Pancreas (tissue), 10 donors: ENCODE measurements around the gene ATG9A. TPM values are rescaled to one million over a fixed set of nuclear protein-coding genes. Genes with fewer than 3 reads are reported as not detected.

Experiments
- ATAC-seq, 4 donors: fragments of 200-7000 bp; cut with Tn5 transposase; one replicate each; pipeline versions ENCODE4 v1.8.0 to v1.9.1; 2020; ENCODE audit warnings: mild to moderate bottlenecking in 4 of 4, moderate library complexity in 4 of 4
- DNase-seq, 6 donors: peaks; one replicate each; pipeline ENCODE4 v3.0.0-alpha.2; 2020
- FAIRE-seq: peaks from 2 replicates; lab custom pipeline; 2012; peaks lifted over from hg19 to GRCh38; lab: Jason Lieb, UNC
- H3K27ac ChIP-seq, 4 donors: fragments of 200-600 bp; sonication (generic); 1 replicate in 3 of 4; 2 replicates in 1 of 4; pipeline versions ENCODE4 v1.5.0 to v1.8.0; 2020
- H3K27me3 ChIP-seq, 4 donors: fragments of 200-600 bp; one replicate each; pipeline ENCODE4 v1.8.0; 2021
- H3K36me3 ChIP-seq, 3 donors: fragments of 200-600 bp; sonication (generic) in 1 of 3; one replicate each; pipeline versions ENCODE4 v1.5.0 to v1.8.0; 2020 to 2021
- H3K4me1 ChIP-seq, 3 donors: fragments of 200-600 bp; one replicate each; pipeline ENCODE4 v1.8.0; 2021
- H3K4me3 ChIP-seq, 4 donors: fragments of 200-600 bp; sonication (generic) in 2 of 4; one replicate each; pipeline versions ENCODE4 v1.5.0 to v1.8.0; 2020 to 2021
- H3K9me3 ChIP-seq, 4 donors: fragments of 200-600 bp; one replicate each; pipeline ENCODE4 v1.8.0; 2021
- WGBS, 2 donors: extraction: QIAGEN DNeasy Blood & Tissue Kit; methylation state at CpG; one replicate each; pipeline ENCODE4 v1.1.7; 2013; 5-methylcytosine and 5-hydroxymethylcytosine counted together
- intact Hi-C, 3 donors: fragments of 100-400 bp; cut with DNase I; formaldehyde crosslinking; loops; one replicate each; pipeline versions ENCODE4 v1.11.1 to v1.14.2; 2022
- polyA plus RNA-seq, 2 donors: library from polyadenylated mRNA; stranded (reverse); fragments of 200-250 nt; gene quantifications; one replicate each; pipeline ENCODE4 v1.2.3, GENCODE V29; 2013
- total RNA-seq, 6 donors: library from RNA; stranded (reverse); fragmentation: NEBNext Ultra II Directional in 4 of 6; extraction: Animal tissue kit (Norgen Biotek cat#: 25700) in 4 of 6; gene quantifications; one replicate each; pipeline versions ENCODE4 v1.2.1 to v1.2.4, GENCODE V29; 2021 to 2023
- TF ChIP-seq, protein P1 (sequence below), 4 donors: fragments of 200-600 bp; sonication (generic) in 3 of 4; IDR thresholded peaks; one replicate each; pipeline versions ENCODE4 v1.5.0 to v1.8.0; 2021; ENCODE audit warnings: antibody characterized with exemption in 4 of 4
- donor health status: healthy with polysubstance abuse.
- donor health status: DM: no; HTN: no; CAD: no; lungs with moderate emphysema.
- donor health status: DM: no; HTN: no; CAD: no.
- donor health status: control.
- donor health status: control.
- donor health status: Bipolar disorder and iron deficiency.
- donor health status: DM: yes; HTN: yes; CAD: no.
- donor health status: DM: no; HTN: no; CAD: no.
- donor health status: DM: no; HTN: no; CAD: no.
- donor health status: DM: yes; HTN: yes; CAD: no.

Gene ATG9A
- total and polyA plus RNA-seq, 8 donors, result 12.1 to 25.5 (median 18.5) TPM

DNA sequence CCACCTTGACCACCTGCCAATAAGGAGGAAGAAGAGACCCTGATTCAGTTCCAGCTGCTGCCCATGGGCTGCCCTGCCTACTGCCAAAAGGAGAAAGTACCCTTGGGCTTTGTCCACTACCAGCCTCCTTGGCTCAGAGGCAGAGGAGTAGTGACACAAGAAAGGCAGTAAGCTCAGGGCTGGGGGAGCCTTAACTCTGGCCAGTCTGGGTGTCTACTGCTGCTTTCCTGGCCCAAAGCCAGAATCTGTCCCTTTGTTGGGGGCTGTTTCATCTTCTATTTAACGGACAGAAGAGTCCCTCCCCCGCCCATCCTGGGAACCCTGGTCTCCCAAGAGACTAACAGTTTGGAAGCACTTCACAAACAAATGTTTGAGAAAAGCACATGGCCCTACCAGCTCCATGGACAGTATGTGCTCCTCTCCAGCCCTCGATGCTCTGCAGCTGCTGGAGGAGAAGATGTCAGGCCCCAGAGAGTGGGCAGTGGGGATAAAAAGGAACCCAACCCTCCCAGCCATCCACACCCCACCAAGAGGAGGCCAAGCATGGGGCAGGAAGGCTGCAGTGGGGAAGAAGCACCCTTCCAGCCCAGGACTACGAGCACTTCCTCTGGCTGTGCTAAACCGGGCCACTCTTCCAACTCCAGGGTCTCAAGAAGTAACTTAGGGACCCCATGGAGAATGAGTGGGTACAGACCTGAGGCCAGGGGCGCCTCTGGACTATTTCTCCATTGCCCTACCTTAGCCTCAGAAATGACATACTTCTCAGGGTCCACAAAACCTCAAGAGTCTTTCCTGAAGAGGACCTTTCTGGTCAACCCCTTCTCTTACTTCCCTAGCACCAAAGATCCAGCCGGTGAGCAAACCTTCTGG is 1.2 kb downstream of the ATG9A start:
- intact Hi-C loops, result no loop called here
- H3K4me3 ChIP-seq, result peak overlapping the region; percentile 58 to 89 (median 76)

DNA sequence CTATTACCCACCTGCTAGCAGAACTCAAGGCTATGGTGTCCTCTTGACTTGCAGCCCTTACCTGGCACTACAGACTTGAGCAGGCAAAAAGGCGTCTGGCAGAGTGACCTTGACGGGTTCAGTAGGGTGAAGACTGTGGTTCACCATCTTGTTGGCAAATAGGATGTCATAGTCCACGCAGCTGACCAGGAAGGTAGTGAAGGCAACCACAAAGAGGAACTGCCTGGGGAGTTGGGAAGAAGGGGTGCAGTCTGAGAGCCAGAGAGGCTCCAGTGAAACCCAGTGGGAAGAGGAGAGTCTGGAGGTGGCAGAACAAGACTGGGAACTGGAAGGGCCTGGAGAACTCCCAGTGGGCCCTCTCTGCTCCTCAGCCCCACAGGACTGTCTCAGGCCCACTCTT is 4.1 kb downstream of the ATG9A start:
- peaks cover 11 to 51% (median 33%) of the 10 kb centered on the region in 3 donors for H3K36me3 ChIP-seq
- no peak overlapping the region for H3K27ac ChIP-seq
- no peak overlapping the region for H3K4me3 ChIP-seq
- H3K27me3 ChIP-seq, result no peaks in the 10 kb centered on the region
- ATAC-seq, result no peak
- H3K4me1 ChIP-seq, result peaks cover 8 to 12% (median 11%) of the 10 kb centered on the region in 3 donors
- no peak for DNase-seq
- intact Hi-C loops, result no loop called here
- no peak for FAIRE-seq
- TF ChIP-seq, protein P1, sequence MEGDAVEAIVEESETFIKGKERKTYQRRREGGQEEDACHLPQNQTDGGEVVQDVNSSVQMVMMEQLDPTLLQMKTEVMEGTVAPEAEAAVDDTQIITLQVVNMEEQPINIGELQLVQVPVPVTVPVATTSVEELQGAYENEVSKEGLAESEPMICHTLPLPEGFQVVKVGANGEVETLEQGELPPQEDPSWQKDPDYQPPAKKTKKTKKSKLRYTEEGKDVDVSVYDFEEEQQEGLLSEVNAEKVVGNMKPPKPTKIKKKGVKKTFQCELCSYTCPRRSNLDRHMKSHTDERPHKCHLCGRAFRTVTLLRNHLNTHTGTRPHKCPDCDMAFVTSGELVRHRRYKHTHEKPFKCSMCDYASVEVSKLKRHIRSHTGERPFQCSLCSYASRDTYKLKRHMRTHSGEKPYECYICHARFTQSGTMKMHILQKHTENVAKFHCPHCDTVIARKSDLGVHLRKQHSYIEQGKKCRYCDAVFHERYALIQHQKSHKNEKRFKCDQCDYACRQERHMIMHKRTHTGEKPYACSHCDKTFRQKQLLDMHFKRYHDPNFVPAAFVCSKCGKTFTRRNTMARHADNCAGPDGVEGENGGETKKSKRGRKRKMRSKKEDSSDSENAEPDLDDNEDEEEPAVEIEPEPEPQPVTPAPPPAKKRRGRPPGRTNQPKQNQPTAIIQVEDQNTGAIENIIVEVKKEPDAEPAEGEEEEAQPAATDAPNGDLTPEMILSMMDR (IDR thresholded peaks at IDR 0.05), result no peak
- no peaks in the 10 kb centered on the region for H3K9me3 ChIP-seq
- 84% methylated on average over 3 of the region's 3 CpGs for WGBS, 2 donors

More for the DNA sequence above, 1.2 kb downstream of the ATG9A start:
- Histone ChIP-seq H3K9me3 (no peaks in the 10 kb centered on the region), H3K4me1 (peaks cover 12 to 21% (median 16%) of the 10 kb centered on the region in 3 donors), H3K27me3 (no peaks in the 10 kb centered on the region), H3K27ac (peak overlapping the region in 2 of 4 donors; percentile 91 to 95), H3K36me3 (peaks cover 7 to 40% (median 30%) of the 10 kb centered on the region in 3 donors)
- no peak for ATAC-seq
- FAIRE-seq, result no peak
- no peak for DNase-seq
- TF ChIP-seq, protein P1 (IDR thresholded peaks at IDR 0.05), result no peak
- WGBS, 2 donors, result 34 to 52% methylated on average over 7 of the region's 7 CpGs

DNA sequence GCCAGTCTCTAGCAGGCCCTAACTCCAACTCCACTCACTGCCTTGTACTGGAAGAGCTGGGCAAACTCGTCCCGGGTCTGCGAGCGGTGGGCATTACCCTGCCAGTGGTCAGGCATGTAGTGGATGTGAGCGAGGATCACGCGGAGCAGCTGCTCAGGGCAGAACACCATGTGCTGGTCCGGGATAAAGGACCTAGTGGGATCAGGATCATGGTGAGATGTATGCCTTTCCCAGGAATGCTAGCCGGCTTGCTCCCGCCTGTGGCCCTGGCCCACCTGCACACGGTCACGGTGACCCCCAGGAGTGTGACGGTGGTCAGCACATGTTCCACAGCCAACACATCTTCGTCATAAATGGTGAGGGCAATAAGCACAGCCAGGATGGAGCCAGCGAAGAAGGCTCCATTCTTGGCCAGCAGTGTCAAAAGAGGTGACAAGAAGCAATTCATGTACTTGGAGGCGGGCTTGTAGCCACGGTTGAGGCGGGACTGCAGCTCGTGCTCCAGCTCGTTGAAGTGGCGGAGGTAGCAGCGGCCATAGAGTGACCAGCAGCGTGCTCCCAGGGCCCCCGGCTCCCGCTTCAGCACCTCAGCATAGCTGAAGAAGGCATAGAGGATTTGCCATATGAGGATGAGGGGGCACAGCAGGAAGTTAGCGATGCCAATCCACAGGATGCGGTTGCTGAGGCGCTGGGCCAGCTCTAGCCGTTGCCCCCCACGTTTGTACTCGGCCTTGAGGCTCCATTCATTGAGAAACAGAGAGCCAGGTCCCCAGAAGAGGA is 5.4 kb downstream of the ATG9A start:
- intact Hi-C loops, result no loop called here
- TF ChIP-seq, protein P1 (IDR thresholded peaks at IDR 0.05), result no peak
- Histone ChIP-seq H3K36me3 (peaks cover 11 to 58% (median 33%) of the 10 kb centered on the region in 3 donors), H3K4me3 (no peak overlapping the region), H3K9me3 (no peaks in the 10 kb centered on the region), H3K4me1 (peaks cover 15 to 18% (median 15%) of the 10 kb centered on the region in 3 donors), H3K27ac (no peak overlapping the region), H3K27me3 (no peaks in the 10 kb centered on the region)
- DNase-seq, result no peak
- ATAC-seq, result no peak
- FAIRE-seq, result no peak
- 92% methylated on average over 31 of the region's 31 CpGs for WGBS, 2 donors

GRCh38 chr2:219221957-219222518 is 7.4 kb downstream of the ATG9A start:
- H3K36me3 ChIP-seq, result peaks cover 11 to 58% (median 33%) of the 10 kb centered on the region in 3 donors
- no peaks in the 10 kb centered on the region for H3K27me3 ChIP-seq
- TF ChIP-seq, protein P1 (IDR thresholded peaks at IDR 0.05), result no peak
- DNase-seq (no peak), FAIRE-seq (no peak), ATAC-seq (no peak)
- intact Hi-C loops, result no loop called here
- no peak overlapping the region for H3K27ac ChIP-seq
- 92 to 94% methylated on average over 16 of the region's 16 CpGs for WGBS, 2 donors
- peaks cover 7 to 20% (median 17%) of the 10 kb centered on the region in 3 donors for H3K4me1 ChIP-seq
- H3K9me3 ChIP-seq, result no peaks in the 10 kb centered on the region
- H3K4me3 ChIP-seq, result no peak overlapping the region
